Trophoblast cell (in vitro differentiated cells and primary cell): Measurements from ENCODE around the gene SCPEP1.

ENCODE experiments used
- DNase-seq, 2 donors: peaks; one replicate each; pipeline ENCODE4 v3.0.0-alpha.2; 2016
- H2AFZ ChIP-seq: 2 replicates; pipeline ENCODE4 v1.6.1; 2013; ENCODE audit warnings: low read length, moderate library complexity, mild to moderate bottlenecking; ENCODE audit not compliant: insufficient read depth, poor library complexity
- H2AK5ac ChIP-seq: 2 replicates; pipeline ENCODE4 v1.6.1; 2013; ENCODE audit warnings: mild to moderate bottlenecking, low read length
- H2BK120ac ChIP-seq: 2 replicates; pipeline ENCODE4 v1.6.1; 2013; ENCODE audit warnings: low read length, mild to moderate bottlenecking, moderate library complexity; ENCODE audit not compliant: insufficient read depth, poor library complexity
- H2BK12ac ChIP-seq: 2 replicates; pipeline ENCODE4 v1.6.1; 2013; ENCODE audit warnings: mild to moderate bottlenecking, low read length, moderate library complexity
- H2BK5ac ChIP-seq: 2 replicates; pipeline ENCODE4 v1.6.1; 2013; ENCODE audit warnings: low read length, low read depth, moderate library complexity, mild to moderate bottlenecking; ENCODE audit not compliant: poor library complexity
- H3K14ac ChIP-seq: 2 replicates; pipeline ENCODE4 v1.6.1; 2013; ENCODE audit warnings: mild to moderate bottlenecking, low read length
- H3K18ac ChIP-seq: 2 replicates; pipeline ENCODE4 v1.6.1; 2013; ENCODE audit warnings: mild to moderate bottlenecking, low read length
- H3K23ac ChIP-seq: 2 replicates; pipeline ENCODE4 v1.6.1; 2013; ENCODE audit warnings: low read length
- H3K27ac ChIP-seq: 2 replicates; pipeline ENCODE4 v1.5.1; 2013; ENCODE audit warnings: low read depth, mild to moderate bottlenecking, inconsistent platforms, low read length, moderate library complexity
- H3K27me3 ChIP-seq: 2 replicates; pipeline ENCODE4 v1.6.1; 2013; ENCODE audit warnings: inconsistent platforms, mild to moderate bottlenecking, low read length, moderate library complexity; ENCODE audit not compliant: insufficient read depth
- H3K36me3 ChIP-seq, 2 experiments: 1 replicate in 1 of 2; 2 replicates in 1 of 2; pipeline ENCODE4 v1.6.1; 2013; ENCODE audit warnings: low read length in 2 of 2, mild to moderate bottlenecking in 2 of 2, moderate library complexity in 1 of 2; ENCODE audit not compliant: insufficient read depth in 2 of 2, control insufficient read depth in 1 of 2
- H3K4ac ChIP-seq: 2 replicates; pipeline ENCODE4 v1.6.1; 2013; ENCODE audit warnings: low read depth, mild to moderate bottlenecking, low read length, moderate library complexity
- H3K4me1 ChIP-seq, 2 experiments: 1 replicate in 1 of 2; 2 replicates in 1 of 2; pipeline ENCODE4 v1.6.1; 2013; ENCODE audit warnings: low read length in 2 of 2, mild to moderate bottlenecking in 2 of 2, moderate library complexity in 1 of 2; ENCODE audit not compliant: insufficient read depth in 2 of 2, control insufficient read depth in 1 of 2
- H3K4me2 ChIP-seq: 2 replicates; pipeline ENCODE4 v1.6.1; 2013; ENCODE audit warnings: inconsistent platforms, mild to moderate bottlenecking, low read length, moderate library complexity
- H3K4me3 ChIP-seq: 2 replicates; pipeline ENCODE4 v1.5.1; 2013; ENCODE audit warnings: mild to moderate bottlenecking, low read depth, low read length, inconsistent platforms
- H3K79me1 ChIP-seq: one replicate; pipeline ENCODE4 v1.6.1; 2013; ENCODE audit warnings: low read length
- H3K79me2 ChIP-seq: 2 replicates; pipeline ENCODE4 v1.6.1; 2013; ENCODE audit warnings: low read length, mild to moderate bottlenecking; ENCODE audit not compliant: control insufficient read depth, insufficient read depth, poor library complexity
- H3K9ac ChIP-seq: 2 replicates; pipeline ENCODE4 v1.6.1; 2013; ENCODE audit warnings: mild to moderate bottlenecking, low read length
- H3K9me3 ChIP-seq: 2 replicates; pipeline ENCODE4 v1.6.1; 2013; ENCODE audit warnings: low read depth, mild to moderate bottlenecking, control low read depth, inconsistent platforms, low read length; ENCODE audit not compliant: insufficient read depth
- H4K12ac ChIP-seq: 2 replicates; pipeline ENCODE4 v1.6.1; 2013; ENCODE audit warnings: low read depth, mild to moderate bottlenecking, low read length, moderate library complexity
- H4K8ac ChIP-seq: 2 replicates; pipeline ENCODE4 v1.6.1; 2013; ENCODE audit warnings: low read depth, mild to moderate bottlenecking, low read length, moderate library complexity
- H4K91ac ChIP-seq: one replicate; pipeline ENCODE4 v1.6.1; 2013; ENCODE audit warnings: low read depth, mild to moderate bottlenecking, low read length, moderate library complexity
- WGBS: extraction: QIAGEN DNeasy Blood & Tissue Kit; methylation state at CpG from one replicate; pipeline ENCODE4 v1.1.7; 2013; ENCODE audit warnings: missing lambda C conversion rate; ENCODE audit not compliant: insufficient read length, insufficient coverage; ENCODE audit errors: extremely low coverage; 5-methylcytosine and 5-hydroxymethylcytosine counted together

Gene SCPEP1

DNA sequence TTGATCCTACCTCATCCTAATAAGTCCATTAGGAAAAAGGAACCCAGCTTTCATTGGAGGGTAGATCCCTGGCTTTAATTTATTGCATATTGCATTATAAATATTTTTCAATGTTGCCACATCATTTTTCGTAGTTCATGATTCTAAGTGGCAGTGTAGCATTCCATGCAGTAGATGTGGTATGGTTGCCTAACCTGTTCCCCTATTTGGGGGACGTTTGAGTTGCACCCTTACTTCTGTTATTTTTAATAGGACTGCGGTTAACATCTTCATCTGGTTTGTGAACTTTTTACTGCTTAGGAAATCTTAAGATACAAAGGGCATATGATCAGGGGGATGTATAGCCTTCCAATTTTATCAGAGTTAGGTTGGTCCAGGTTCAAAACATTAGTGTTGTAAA lies 5.4 kb downstream of the SCPEP1 start:
- Histone ChIP-seq H3K4me1 (peaks cover 0 to 2% of the 10 kb centered on the region in 2 experiments), H3K36me3 (peaks cover 5 to 10% of the 10 kb centered on the region in 2 experiments), H3K27me3 (no peaks in the 10 kb centered on the region), H3K9ac (no peak overlapping the region), H3K4me3 (no peak overlapping the region), H3K4me2 (no peak overlapping the region), H3K27ac (no peak overlapping the region), H3K18ac (no peak overlapping the region), H3K23ac (no peak overlapping the region), H2BK120ac (no peak overlapping the region), H3K4ac (no peak overlapping the region), H2BK5ac (no peak overlapping the region), H3K79me2 (no peaks in the 10 kb centered on the region), H2BK12ac (no peak overlapping the region), H2AFZ (no peak overlapping the region), H3K14ac (no peak overlapping the region), H3K9me3 (no peaks in the 10 kb centered on the region), H4K8ac (no peak overlapping the region), H3K79me1 (no peaks in the 10 kb centered on the region), H4K12ac (no peak overlapping the region), H2AK5ac (no peak overlapping the region), H4K91ac (no peak overlapping the region)
- DNase-seq: no peak
- WGBS: no CpG with 5 or more reads among the region's 3 CpGs

GRCh38 chr17:56985371-56986162 lies 7.6 kb downstream of the SCPEP1 start:
- no peak overlapping the region for H3K4me3 ChIP-seq
- no peak overlapping the region for H2AFZ ChIP-seq
- no peak overlapping the region for H4K8ac ChIP-seq
- H3K23ac ChIP-seq: no peak overlapping the region
- no peak overlapping the region for H2AK5ac ChIP-seq
- no peaks in the 10 kb centered on the region for H3K79me1 ChIP-seq
- peaks cover 5 to 10% of the 10 kb centered on the region in 2 experiments for H3K36me3 ChIP-seq
- H3K4me1 ChIP-seq: no peaks in the 10 kb centered on the region
- no peak overlapping the region for H3K4me2 ChIP-seq
- H3K27ac ChIP-seq: no peak overlapping the region
- H3K4ac ChIP-seq: no peak overlapping the region
- H2BK12ac ChIP-seq: no peak overlapping the region
- H2BK5ac ChIP-seq: no peak overlapping the region
- no peaks in the 10 kb centered on the region for H3K27me3 ChIP-seq
- no peak overlapping the region for H4K91ac ChIP-seq
- no peaks in the 10 kb centered on the region for H3K79me2 ChIP-seq
- no peak overlapping the region for H4K12ac ChIP-seq
- no peak overlapping the region for H3K9ac ChIP-seq
- H3K18ac ChIP-seq: no peak overlapping the region
- 100% methylated on average over 1 of the region's 14 CpGs for WGBS
- H2BK120ac ChIP-seq: no peak overlapping the region
- no peaks in the 10 kb centered on the region for H3K9me3 ChIP-seq
- no peak for DNase-seq
- H3K14ac ChIP-seq: no peak overlapping the region

GRCh38 chr17:56987283-56987834 lies 9.4 kb downstream of the SCPEP1 start:
- Histone ChIP-seq H2AK5ac (no peak overlapping the region), H2AFZ (no peak overlapping the region), H3K18ac (no peak overlapping the region), H3K79me2 (no peaks in the 10 kb centered on the region), H3K4ac (no peak overlapping the region), H2BK120ac (no peak overlapping the region), H3K14ac (no peak overlapping the region), H4K8ac (no peak overlapping the region), H3K4me1 (no peaks in the 10 kb centered on the region), H4K12ac (no peak overlapping the region), H4K91ac (no peak overlapping the region), H2BK5ac (no peak overlapping the region), H3K4me2 (no peak overlapping the region), H3K27me3 (no peaks in the 10 kb centered on the region), H3K36me3 (peaks cover 4 to 7% of the 10 kb centered on the region in 2 experiments), H3K23ac (no peak overlapping the region), H3K4me3 (no peak overlapping the region), H2BK12ac (no peak overlapping the region), H3K79me1 (no peaks in the 10 kb centered on the region), H3K9ac (no peak overlapping the region), H3K27ac (no peak overlapping the region), H3K9me3 (no peaks in the 10 kb centered on the region)
- no CpG with 5 or more reads among the region's 11 CpGs for WGBS
- DNase-seq: no peak

DNA sequence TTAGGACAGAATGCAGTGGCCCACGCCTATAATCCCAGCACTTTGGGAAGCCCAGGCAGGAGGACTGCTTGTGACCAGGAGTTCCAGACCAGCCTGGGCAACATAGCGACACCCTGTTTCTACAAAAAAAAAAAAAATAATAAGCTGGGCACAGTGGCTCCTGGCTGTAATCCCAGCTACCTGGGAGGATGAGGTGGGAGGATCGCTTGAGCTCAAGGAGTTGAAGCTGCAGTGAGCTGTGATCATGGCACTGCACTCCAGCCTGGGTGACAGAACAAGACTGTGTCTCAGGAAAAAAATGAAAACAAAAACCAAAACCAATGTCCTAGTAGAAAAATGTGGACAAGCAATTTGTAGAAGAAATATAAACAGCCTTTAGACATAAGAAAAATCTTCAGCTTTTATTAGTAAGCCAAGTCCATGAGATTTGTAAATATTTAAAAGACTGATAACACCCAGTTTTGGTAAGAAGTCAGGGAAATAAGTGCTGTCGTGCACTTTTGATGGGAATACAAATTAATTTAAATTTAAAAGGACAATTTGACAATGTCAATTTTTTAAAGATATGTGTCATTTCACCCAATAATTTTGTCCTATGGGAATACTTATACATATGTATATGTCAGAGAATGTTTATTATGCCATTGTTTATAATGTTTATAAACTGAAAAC lies 11.1 kb downstream of the SCPEP1 start:
- Histone ChIP-seq H4K8ac (no peak overlapping the region), H3K4me2 (no peak overlapping the region), H3K14ac (no peak overlapping the region), H3K18ac (no peak overlapping the region), H3K27me3 (no peaks in the 10 kb centered on the region), H3K4me3 (no peak overlapping the region), H3K36me3 (peaks cover 4 to 7% of the 10 kb centered on the region in 2 experiments), H3K9ac (no peak overlapping the region), H3K4me1 (no peaks in the 10 kb centered on the region), H3K79me2 (no peaks in the 10 kb centered on the region), H3K23ac (no peak overlapping the region), H2BK5ac (no peak overlapping the region), H4K91ac (no peak overlapping the region), H3K4ac (no peak overlapping the region), H3K9me3 (no peaks in the 10 kb centered on the region), H4K12ac (no peak overlapping the region), H2AFZ (no peak overlapping the region), H2AK5ac (no peak overlapping the region), H2BK120ac (no peak overlapping the region), H3K79me1 (no peaks in the 10 kb centered on the region), H3K27ac (no peak overlapping the region), H2BK12ac (no peak overlapping the region)
- no peak for DNase-seq
- WGBS: no CpG with 5 or more reads among the region's 4 CpGs
